BE2C (cell line): ENCODE results near the gene XBP1.

ENCODE experiments used
- DNase-seq: peaks from one replicate; pipeline ENCODE4 v3.0.0-alpha.2; 2020
- H3K27me3 ChIP-seq: fragments of 250-450 bp; sonication (Bioruptor Pico); 2 replicates; pipeline ENCODE4 v1.5.1; 2020; ENCODE audit warnings: mild to moderate bottlenecking
- H3K36me3 ChIP-seq: fragments of 250-450 bp; sonication (Bioruptor Pico); 2 replicates; pipeline ENCODE4 v1.5.1; 2020; ENCODE audit warnings: mild to moderate bottlenecking
- H3K4me1 ChIP-seq: fragments of 250-450 bp; sonication (Bioruptor Pico); 2 replicates; pipeline ENCODE4 v1.5.1; 2020
- H3K4me3 ChIP-seq: 2 replicates; pipeline ENCODE4 v1.5.1; 2011; ENCODE audit warnings: low read depth, low read length
- H3K9me3 ChIP-seq: fragments of 250-450 bp; sonication (Bioruptor Pico); 2 replicates; pipeline ENCODE4 v1.5.1; 2020
- TF ChIP-seq, protein P1 (sequence below): IDR thresholded peaks from 2 replicates; pipeline ENCODE4 v1.5.1; 2012; ENCODE audit warnings: mild to moderate bottlenecking, low read depth, low read length

XBP1 gene

DNA sequence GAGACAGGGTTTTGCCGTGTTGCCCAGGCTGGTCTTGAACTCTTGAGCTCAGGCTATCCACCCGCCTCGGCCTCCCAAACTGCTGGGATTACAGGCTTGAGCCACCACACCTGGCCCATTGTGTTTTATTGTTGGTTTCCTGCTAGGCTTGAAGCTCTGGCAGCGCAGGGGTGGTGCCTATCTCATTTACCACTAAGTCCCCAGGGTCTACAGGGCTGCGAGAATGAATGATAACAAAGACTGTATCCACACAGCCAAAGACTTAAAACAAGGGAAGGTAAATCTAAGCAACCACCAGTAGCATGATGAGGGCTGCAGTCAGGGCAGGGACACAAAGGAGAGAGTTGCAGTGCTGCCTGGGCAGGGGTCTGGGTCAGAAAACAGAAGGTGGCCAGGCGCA, 37.3 kb upstream of the XBP1 start:
- no peaks in the 10 kb centered on the region for H3K9me3 ChIP-seq
- H3K27me3 ChIP-seq = no peaks in the 10 kb centered on the region
- TF ChIP-seq, protein P1, sequence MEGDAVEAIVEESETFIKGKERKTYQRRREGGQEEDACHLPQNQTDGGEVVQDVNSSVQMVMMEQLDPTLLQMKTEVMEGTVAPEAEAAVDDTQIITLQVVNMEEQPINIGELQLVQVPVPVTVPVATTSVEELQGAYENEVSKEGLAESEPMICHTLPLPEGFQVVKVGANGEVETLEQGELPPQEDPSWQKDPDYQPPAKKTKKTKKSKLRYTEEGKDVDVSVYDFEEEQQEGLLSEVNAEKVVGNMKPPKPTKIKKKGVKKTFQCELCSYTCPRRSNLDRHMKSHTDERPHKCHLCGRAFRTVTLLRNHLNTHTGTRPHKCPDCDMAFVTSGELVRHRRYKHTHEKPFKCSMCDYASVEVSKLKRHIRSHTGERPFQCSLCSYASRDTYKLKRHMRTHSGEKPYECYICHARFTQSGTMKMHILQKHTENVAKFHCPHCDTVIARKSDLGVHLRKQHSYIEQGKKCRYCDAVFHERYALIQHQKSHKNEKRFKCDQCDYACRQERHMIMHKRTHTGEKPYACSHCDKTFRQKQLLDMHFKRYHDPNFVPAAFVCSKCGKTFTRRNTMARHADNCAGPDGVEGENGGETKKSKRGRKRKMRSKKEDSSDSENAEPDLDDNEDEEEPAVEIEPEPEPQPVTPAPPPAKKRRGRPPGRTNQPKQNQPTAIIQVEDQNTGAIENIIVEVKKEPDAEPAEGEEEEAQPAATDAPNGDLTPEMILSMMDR = no peak
- H3K4me3 ChIP-seq = no peak overlapping the region
- no peaks in the 10 kb centered on the region for H3K4me1 ChIP-seq
- DNase-seq = no peak
- no peaks in the 10 kb centered on the region for H3K36me3 ChIP-seq

DNA sequence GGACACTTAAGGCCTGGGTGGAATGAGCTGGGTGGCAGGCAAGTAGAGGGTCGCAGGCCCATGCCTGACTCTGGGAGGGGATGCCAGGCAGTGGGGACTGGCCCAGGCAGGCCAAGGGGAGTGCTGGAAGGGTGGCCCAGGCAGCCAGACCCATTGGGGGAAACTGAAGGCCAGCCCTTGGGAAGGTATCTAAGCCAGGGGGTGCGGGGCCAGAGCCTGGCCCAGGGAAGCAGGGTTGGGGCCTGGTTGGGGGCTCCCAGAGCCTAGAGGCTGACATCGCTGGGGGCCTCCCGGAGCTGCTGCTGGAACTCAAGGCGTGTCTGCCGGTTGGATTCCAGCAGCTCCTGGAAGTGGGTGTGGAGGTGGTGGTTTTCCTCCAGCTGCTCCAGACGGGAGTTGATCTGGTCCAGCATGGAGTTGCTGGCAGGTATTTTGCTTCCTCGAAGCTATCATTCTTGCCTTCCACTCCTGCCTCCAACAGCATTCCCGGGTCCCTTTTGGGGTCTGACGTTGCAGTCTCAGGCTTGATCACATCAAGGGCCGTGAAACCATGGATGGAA, 35.3 kb upstream of the XBP1 start:
- Histone ChIP-seq H3K4me1 (no peaks in the 10 kb centered on the region), H3K27me3 (no peaks in the 10 kb centered on the region)

DNA sequence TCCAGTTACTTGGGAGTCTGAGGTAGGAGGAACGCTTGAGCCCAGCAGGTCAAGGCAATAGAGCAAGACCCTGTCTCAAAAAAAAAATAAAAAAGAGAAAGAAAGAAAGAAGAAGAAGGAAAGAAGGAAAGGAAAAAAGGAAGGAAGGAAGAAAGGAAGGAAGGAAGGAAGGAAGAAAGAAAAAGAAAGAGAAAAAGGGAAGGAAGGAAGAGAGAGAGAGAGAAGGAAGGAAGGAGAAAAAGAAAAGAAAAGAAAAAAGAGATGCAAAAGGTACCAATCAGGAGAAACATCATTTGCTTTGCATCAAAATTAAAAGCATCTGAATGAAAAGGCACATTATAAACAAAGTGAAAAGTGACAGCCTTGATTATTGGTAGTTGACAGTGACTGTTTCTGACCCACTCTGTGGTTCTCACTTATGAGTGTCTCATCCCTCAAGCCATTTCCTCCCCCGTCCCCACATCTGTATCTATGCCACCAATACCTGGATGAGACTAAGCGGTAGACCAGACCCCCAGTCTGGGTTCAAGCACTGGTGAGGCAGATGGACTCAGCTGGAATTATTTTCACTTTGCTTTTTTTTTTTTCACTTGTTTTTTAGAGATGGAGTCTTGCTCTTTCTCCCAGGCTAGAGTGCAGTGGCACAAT, 33.0 kb upstream of the XBP1 start:
- TF ChIP-seq, protein P1 = no peak
- Histone ChIP-seq H3K27me3 (no peaks in the 10 kb centered on the region), H3K4me3 (no peak overlapping the region), H3K36me3 (no peaks in the 10 kb centered on the region), H3K4me1 (no peaks in the 10 kb centered on the region), H3K9me3 (no peaks in the 10 kb centered on the region)
- DNase-seq = no peak

More for the DNA sequence above, 35.3 kb upstream of the XBP1 start:
- TF ChIP-seq, protein P1 = no peak
- Histone ChIP-seq H3K9me3 (no peaks in the 10 kb centered on the region), H3K4me3 (no peak overlapping the region), H3K36me3 (no peaks in the 10 kb centered on the region)
- no peak for DNase-seq

DNA sequence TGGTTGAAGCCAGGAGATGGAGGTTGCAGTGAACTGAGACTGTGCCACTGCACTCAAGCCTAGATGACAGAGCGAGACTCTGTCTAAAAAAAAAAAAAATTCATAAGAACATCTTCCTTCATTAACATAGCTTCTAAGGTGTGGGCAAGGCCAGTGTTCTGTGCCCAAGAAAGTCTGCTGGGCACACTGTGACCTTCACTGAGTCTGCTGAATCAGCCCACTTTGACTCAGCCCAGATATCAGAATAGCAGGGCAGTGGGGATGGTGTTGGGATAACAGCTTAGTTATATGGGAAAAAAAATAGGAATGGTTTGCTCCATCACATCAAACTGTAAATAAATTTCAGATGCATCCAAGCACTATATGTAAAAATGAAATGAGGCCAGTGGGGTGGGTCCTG, 32.4 kb upstream of the XBP1 start:
- H3K4me1 ChIP-seq = no peaks in the 10 kb centered on the region
- TF ChIP-seq, protein P1 = no peak
- H3K9me3 ChIP-seq = no peaks in the 10 kb centered on the region
- H3K27me3 ChIP-seq = no peaks in the 10 kb centered on the region
- no peak for DNase-seq
- no peak overlapping the region for H3K4me3 ChIP-seq
- H3K36me3 ChIP-seq = no peaks in the 10 kb centered on the region

DNA sequence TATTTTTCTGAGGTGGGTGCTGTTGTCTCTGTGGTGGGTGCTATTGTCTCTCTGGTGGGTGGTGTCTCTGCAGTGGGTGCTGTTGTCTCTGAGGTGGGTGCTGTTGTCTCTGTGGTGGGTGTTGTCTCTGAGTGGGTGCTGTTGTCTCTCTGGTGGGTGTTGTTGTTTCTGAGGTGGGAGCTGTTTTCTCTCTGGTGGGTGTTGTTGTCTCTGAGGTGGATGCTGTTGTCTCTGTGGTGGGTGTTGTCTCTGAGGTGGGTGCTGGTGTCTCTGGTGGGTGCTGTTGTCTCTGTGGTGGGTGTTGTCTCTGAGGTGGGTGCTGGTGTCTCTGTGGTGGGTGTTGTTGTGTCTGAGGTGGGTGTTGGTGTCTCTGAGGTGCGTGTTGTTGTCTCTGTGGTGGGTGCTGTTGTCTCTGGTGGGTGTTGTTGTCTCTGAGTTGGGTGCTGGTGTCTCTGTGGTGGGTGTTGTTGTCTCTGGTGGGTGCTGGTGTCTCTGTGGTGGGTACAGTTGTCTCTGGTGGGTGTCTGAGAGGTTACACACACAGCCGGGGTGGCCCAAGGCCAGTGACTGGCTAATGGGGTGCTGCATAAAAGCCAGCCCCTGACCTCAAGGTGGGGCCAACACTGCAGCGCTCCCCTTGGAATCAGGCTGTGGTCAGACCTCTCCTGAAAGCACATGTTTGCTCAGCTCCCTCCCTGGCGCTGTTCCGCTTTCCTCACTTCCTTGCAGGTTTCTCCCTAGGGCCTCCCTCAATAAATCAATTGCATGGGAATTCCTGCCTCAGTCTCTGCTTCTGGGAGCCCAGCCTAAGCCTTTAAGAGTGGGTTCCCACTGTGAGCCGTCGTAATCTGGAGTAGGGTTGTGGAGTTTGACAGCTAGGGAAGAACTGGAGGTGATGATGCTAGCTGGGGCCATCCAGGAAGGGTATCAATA, 31.0 kb upstream of the XBP1 start:
- Histone ChIP-seq H3K27me3 (no peaks in the 10 kb centered on the region), H3K36me3 (no peaks in the 10 kb centered on the region), H3K9me3 (no peaks in the 10 kb centered on the region), H3K4me3 (no peak overlapping the region), H3K4me1 (no peaks in the 10 kb centered on the region)
- DNase-seq = no peak
- TF ChIP-seq, protein P1 = no peak
